Stomach (tissue), 9 donors: ENCODE results near the gene TSKU. TPM values are rescaled to one million over a fixed set of nuclear protein-coding genes. Genes with fewer than 3 reads are reported as not detected.

Source experiments
- DNase-seq, 2 donors: peaks; one replicate each; pipeline versions ENCODE4 v3.0.0 to v3.0.0-alpha.2; 2013 to 2019
- H3K27ac ChIP-seq, 5 donors: fragments of 200-600 bp in 4 of 5; sonication (generic) in 4 of 5; one replicate each; pipeline ENCODE4 v1.5.1; 2013 to 2019; ENCODE audit warnings: mild to moderate bottlenecking in 1 of 5, moderate library complexity in 1 of 5
- H3K27me3 ChIP-seq, 3 donors: fragments of 200-600 bp; sonication (generic); one replicate each; pipeline ENCODE4 v1.5.1; 2017 to 2019; ENCODE audit warnings: mixed run types in 1 of 3
- H3K36me3 ChIP-seq, 4 donors: fragments of 200-600 bp; sonication (generic); 1 replicate in 3 of 4; 2 replicates in 1 of 4; pipeline ENCODE4 v1.5.1; 2016 to 2019
- H3K4me1 ChIP-seq, 4 donors: fragments of 200-600 bp; sonication (generic); one replicate each; pipeline ENCODE4 v1.5.1; 2016 to 2019
- H3K4me3 ChIP-seq, 4 donors: fragments of 200-600 bp; sonication (generic) in 3 of 4; one replicate each; pipeline ENCODE4 v1.5.1; 2016 to 2019; ENCODE audit warnings: mild to moderate bottlenecking in 1 of 4
- H3K9me3 ChIP-seq, 4 donors: fragments of 200-600 bp; sonication (generic); one replicate each; pipeline ENCODE4 v1.5.1; 2016 to 2019
- EP300 ChIP-seq: sonication (generic); formaldehyde crosslinking; IDR thresholded peaks from one replicate; pipeline ENCODE4 v1.6.1; 2017; ENCODE audit warnings: antibody characterized with exemption
- POLR2A ChIP-seq, 4 donors: fragments of 450-650 bp; IDR thresholded peaks; one replicate each; pipeline ENCODE4 v1.6.1; 2016; ENCODE audit warnings: antibody characterized with exemption in 4 of 4, control low read depth in 2 of 4, mild to moderate bottlenecking in 1 of 4, moderate library complexity in 1 of 4
- POLR2AphosphoS5 ChIP-seq, 3 donors: sonication (generic); formaldehyde crosslinking; IDR thresholded peaks; one replicate each; pipeline ENCODE4 v1.6.1; 2016; ENCODE audit warnings: antibody characterized with exemption in 3 of 3
- WGBS, 5 donors: extraction: QIAGEN DNeasy Blood & Tissue Kit in 3 of 5; methylation state at CpG; one replicate each; pipeline versions ENCODE4 v1.1.5 to v1.1.7; 2013 to 2018; 5-methylcytosine and 5-hydroxymethylcytosine counted together
- intact Hi-C: fragments of 100-400 bp; cut with DNase I; formaldehyde crosslinking; loops from one replicate; pipeline ENCODE4 v1.15.1; 2023; ENCODE audit warnings: low total_unique reads
- polyA plus RNA-seq, 3 donors: library from polyadenylated mRNA; stranded (reverse); fragments of 200-250 nt; gene quantifications; one replicate each; pipeline ENCODE4 v1.2.3, GENCODE V29; 2013
- total RNA-seq, 5 donors: library from RNA; depleted of rRNA; stranded (reverse); fragments of >200 nt; gene quantifications; one replicate each; pipeline versions ENCODE4 v1.1.0 to v1.2.3, GENCODE V29; 2014 to 2016
- TF ChIP-seq, protein P1 (sequence below), 7 experiments: fragments of 450-650 bp in 4 of 7; fragments of 200-600 bp in 3 of 7; sonication (generic) in 3 of 7; IDR thresholded peaks; one replicate each; pipeline ENCODE4 v1.5.1; 2016 to 2019; ENCODE audit warnings: antibody characterized with exemption in 7 of 7, control low read depth in 2 of 7, mild to moderate bottlenecking in 1 of 7
- donor health status: healthy with polysubstance abuse.
- donor health status: Bipolar disorder and iron deficiency.
- donor health status: healthy.

The TSKU gene
- total and polyA plus RNA-seq, 8 donors = 11.1 to 114 (median 19.7) TPM

DNA sequence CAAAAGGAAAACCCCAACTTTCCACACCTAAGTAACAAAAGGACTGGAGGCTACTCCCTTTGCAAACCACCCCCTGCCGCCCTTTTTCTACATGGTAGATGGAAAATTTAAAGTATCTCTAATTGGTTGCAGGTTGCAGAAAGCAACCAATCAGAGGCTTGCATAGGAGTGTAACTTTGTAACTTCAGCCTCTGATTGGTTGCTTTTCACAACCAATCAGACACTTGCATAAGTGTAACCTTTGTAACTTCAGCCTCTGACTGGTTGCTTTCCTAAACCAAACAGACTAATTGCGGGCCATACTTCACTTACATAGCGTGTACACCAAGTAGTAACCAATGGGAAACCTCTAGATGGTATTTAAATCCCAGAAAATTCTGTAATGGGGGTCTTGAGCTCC is 60.8 kb downstream of the TSKU start:
- no peak overlapping the region for H3K27ac ChIP-seq
- H3K4me1 ChIP-seq = no peaks in the 10 kb centered on the region
- H3K9me3 ChIP-seq = no peaks in the 10 kb centered on the region
- no peaks in the 10 kb centered on the region for H3K27me3 ChIP-seq
- 96 to 99% (median 96%) methylated on average over 3 of the region's 3 CpGs for WGBS, 5 donors
- no peak for TF ChIP-seq EP300
- TF ChIP-seq POLR2A (IDR thresholded peaks at IDR 0.05) = no peak
- TF ChIP-seq POLR2AphosphoS5 (IDR thresholded peaks at IDR 0.05) = no peak
- TF ChIP-seq, protein P1, sequence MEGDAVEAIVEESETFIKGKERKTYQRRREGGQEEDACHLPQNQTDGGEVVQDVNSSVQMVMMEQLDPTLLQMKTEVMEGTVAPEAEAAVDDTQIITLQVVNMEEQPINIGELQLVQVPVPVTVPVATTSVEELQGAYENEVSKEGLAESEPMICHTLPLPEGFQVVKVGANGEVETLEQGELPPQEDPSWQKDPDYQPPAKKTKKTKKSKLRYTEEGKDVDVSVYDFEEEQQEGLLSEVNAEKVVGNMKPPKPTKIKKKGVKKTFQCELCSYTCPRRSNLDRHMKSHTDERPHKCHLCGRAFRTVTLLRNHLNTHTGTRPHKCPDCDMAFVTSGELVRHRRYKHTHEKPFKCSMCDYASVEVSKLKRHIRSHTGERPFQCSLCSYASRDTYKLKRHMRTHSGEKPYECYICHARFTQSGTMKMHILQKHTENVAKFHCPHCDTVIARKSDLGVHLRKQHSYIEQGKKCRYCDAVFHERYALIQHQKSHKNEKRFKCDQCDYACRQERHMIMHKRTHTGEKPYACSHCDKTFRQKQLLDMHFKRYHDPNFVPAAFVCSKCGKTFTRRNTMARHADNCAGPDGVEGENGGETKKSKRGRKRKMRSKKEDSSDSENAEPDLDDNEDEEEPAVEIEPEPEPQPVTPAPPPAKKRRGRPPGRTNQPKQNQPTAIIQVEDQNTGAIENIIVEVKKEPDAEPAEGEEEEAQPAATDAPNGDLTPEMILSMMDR (IDR thresholded peaks at IDR 0.05) = no peak
- DNase-seq = no peak
- intact Hi-C loops = no loop called here
- H3K36me3 ChIP-seq = no peaks in the 10 kb centered on the region
- H3K4me3 ChIP-seq = no peak overlapping the region

DNA sequence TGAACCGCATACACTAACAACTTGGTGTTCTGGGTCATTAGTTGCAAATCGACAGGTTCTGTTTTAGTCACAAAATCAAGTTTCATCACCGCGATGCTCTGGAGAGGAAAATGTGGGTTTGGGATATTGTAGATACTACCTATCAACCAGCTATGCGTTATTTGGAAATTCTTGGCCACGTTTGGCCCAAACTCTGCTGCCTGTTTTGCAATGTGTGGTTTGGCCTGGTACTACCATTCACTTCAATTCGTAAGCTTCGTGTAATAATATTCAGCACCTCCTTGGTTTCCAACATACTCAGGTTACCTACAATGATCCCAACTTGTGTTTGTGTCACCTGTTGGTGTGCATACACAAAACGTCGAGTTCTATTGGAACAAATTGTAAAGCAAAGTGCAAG is 61.4 kb downstream of the TSKU start:
- Histone ChIP-seq H3K4me3 (no peak overlapping the region), H3K27ac (no peak overlapping the region), H3K27me3 (no peaks in the 10 kb centered on the region), H3K4me1 (no peaks in the 10 kb centered on the region), H3K36me3 (no peaks in the 10 kb centered on the region), H3K9me3 (no peaks in the 10 kb centered on the region)
- intact Hi-C loops = no loop called here
- DNase-seq = no peak
- WGBS, 5 donors = 85 to 95% (median 90%) methylated on average over 10 of the region's 10 CpGs
- TF ChIP-seq, protein P1 (IDR thresholded peaks at IDR 0.05) = no peak

DNA sequence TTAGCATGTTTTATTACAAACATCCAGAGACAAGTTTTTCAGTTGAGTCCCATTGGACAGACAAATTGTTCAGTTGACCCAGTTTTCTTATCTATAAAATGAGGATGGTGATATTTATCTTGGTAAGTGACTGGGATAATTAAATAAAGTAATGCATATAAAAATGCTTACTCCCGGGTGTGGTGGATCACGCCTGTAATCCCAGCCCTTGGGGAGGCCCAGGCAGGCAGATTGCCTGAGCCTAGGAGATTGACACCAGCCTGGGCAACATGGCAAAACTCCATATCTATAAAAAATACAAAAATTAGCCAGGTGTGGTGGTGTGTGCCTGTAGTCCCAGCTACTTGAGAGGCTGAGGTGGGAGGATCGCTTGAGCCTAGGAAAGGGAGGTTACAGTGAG is 61.9 kb downstream of the TSKU start:
- 74 to 84% (median 80%) methylated on average over 3 of the region's 3 CpGs for WGBS, 5 donors
- no peak for DNase-seq
- H3K27ac ChIP-seq = no peak overlapping the region

DNA sequence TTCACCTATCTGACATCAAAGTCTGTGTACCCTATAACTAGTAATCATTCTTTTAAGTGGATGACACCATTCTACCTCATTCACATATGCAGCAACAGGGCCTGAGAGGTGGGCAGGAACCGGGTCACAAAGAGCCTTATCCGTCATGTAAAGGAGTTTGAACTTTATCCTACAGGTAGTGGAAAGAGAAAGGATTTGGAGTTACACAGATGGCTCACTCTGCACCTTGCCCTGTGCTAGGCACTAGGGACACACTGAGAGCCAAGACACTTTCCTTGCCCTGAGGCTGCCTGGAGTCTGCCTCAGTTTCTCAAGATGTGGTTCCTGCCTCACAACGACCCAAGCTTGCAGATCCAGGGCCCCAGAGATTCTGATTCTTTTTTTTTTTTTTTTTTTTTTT is 63.3 kb downstream of the TSKU start:
- 65 to 81% (median 73%) methylated on average over 3 of the region's 3 CpGs for WGBS, 5 donors
- Histone ChIP-seq H3K4me3 (no peak overlapping the region), H3K9me3 (no peaks in the 10 kb centered on the region), H3K27me3 (no peaks in the 10 kb centered on the region), H3K4me1 (peaks cover 0 to 6% (median 0%) of the 10 kb centered on the region in 4 donors), H3K27ac (no peak overlapping the region), H3K36me3 (no peaks in the 10 kb centered on the region)
- TF ChIP-seq POLR2A (IDR thresholded peaks at IDR 0.05) (no peak), EP300 (no peak), POLR2AphosphoS5 (IDR thresholded peaks at IDR 0.05) (no peak)
- TF ChIP-seq, protein P1 (IDR thresholded peaks at IDR 0.05) = no peak
- intact Hi-C loops = no loop called here
- DNase-seq = no peak

More for the DNA sequence above, 61.9 kb downstream of the TSKU start:
- Histone ChIP-seq H3K4me1 (no peaks in the 10 kb centered on the region), H3K27me3 (no peaks in the 10 kb centered on the region), H3K9me3 (no peaks in the 10 kb centered on the region), H3K4me3 (no peak overlapping the region), H3K36me3 (no peaks in the 10 kb centered on the region)
- no peak for TF ChIP-seq POLR2A (IDR thresholded peaks at IDR 0.05)
- no peak for TF ChIP-seq POLR2AphosphoS5 (IDR thresholded peaks at IDR 0.05)
- intact Hi-C loops = no loop called here

Other genes with a start within 250 kb of the TSKU start
- gene LRRC32, start 112.6 kb upstream of the TSKU start, total RNA-seq = 100 to 1,000 TPM in 2 of 5 donors, 10 to 100 TPM in 3; 14.0 to 270 (median 24.3) TPM
- 10 to 100 TPM; 18.6 to 24.5 (median 23.5) TPM for gene LRRC32, start 112.6 kb upstream of the TSKU start, polyA plus RNA-seq
- gene ACER3, start 77.6 kb downstream of the TSKU start, total RNA-seq = 10 to 100 TPM in 3 of 5 donors, 1 to 10 TPM in 2; 4.7 to 25.9 (median 20.4) TPM
- gene ACER3, start 77.6 kb downstream of the TSKU start, polyA plus RNA-seq = 1 to 10 TPM; 2.1 to 7.9 (median 3.0) TPM